Spleen (tissue), 11 donors: ENCODE results near the gene KCNG2. TPM values are rescaled to one million over a fixed set of nuclear protein-coding genes. Genes with fewer than 3 reads are reported as not detected.

Experiments
- DNase-seq: peaks from one replicate; pipeline ENCODE4 v3.0.0-alpha.2; 2020
- H3K27ac ChIP-seq, 8 donors: fragments of 200-600 bp; sonication (generic) in 7 of 8; 1 replicate in 4 of 8; 2 replicates in 4 of 8; pipeline versions ENCODE4 v1.5.0 to v1.8.0; 2016 to 2021; ENCODE audit warnings: inconsistent platforms in 4 of 8, mild to moderate bottlenecking in 4 of 8, moderate library complexity in 1 of 8
- H3K27me3 ChIP-seq, 7 donors: fragments of 200-600 bp; sonication (generic) in 6 of 7; replicated peaks in 1 of 7; 1 replicate in 4 of 7; 2 replicates in 3 of 7; pipeline versions ENCODE4 v1.5.0 to v1.8.0; 2016 to 2021; ENCODE audit warnings: inconsistent platforms in 3 of 7, mild to moderate bottlenecking in 1 of 7
- H3K36me3 ChIP-seq, 6 donors: fragments of 200-600 bp; sonication (generic) in 5 of 6; 1 replicate in 4 of 6; 2 replicates in 2 of 6; pipeline versions ENCODE4 v1.5.0 to v1.8.0; 2016 to 2021; ENCODE audit warnings: inconsistent platforms in 2 of 6
- H3K4me1 ChIP-seq, 6 donors: fragments of 200-600 bp; sonication (generic) in 5 of 6; 1 replicate in 3 of 6; 2 replicates in 3 of 6; pipeline versions ENCODE4 v1.5.0 to v1.8.0; 2016 to 2021; ENCODE audit warnings: inconsistent platforms in 3 of 6
- H3K4me3 ChIP-seq, 8 donors: fragments of 200-600 bp; sonication (generic) in 7 of 8; 1 replicate in 4 of 8; 2 replicates in 4 of 8; pipeline versions ENCODE4 v1.5.0 to v1.8.0; 2016 to 2021; ENCODE audit warnings: inconsistent platforms in 4 of 8, mild to moderate bottlenecking in 4 of 8, moderate library complexity in 2 of 8
- H3K9me3 ChIP-seq, 8 donors: fragments of 200-600 bp; sonication (generic) in 7 of 8; 1 replicate in 4 of 8; 2 replicates in 4 of 8; pipeline versions ENCODE4 v1.5.0 to v1.8.0; 2016 to 2021; ENCODE audit warnings: inconsistent platforms in 4 of 8
- CTCF ChIP-seq, 11 experiments: fragments of 200-600 bp in 7 of 11; fragments of 450-650 bp in 4 of 11; sonication (generic) in 4 of 11; IDR thresholded peaks in 8 of 11; conservative IDR thresholded peaks in 3 of 11; 1 replicate in 7 of 11; 2 replicates in 4 of 11; pipeline versions ENCODE4 v1.4.0 to v1.8.0; 2016 to 2021; ENCODE audit warnings: antibody characterized with exemption in 11 of 11, inconsistent platforms in 4 of 11, mild to moderate bottlenecking in 1 of 11
- POLR2A ChIP-seq, 3 donors: fragments of 450-650 bp; IDR thresholded peaks; one replicate each; pipeline ENCODE4 v1.5.1; 2017; ENCODE audit warnings: antibody characterized with exemption in 3 of 3, mild to moderate bottlenecking in 1 of 3
- POLR2AphosphoS5 ChIP-seq, 3 donors: sonication (generic); formaldehyde crosslinking; IDR thresholded peaks; one replicate each; pipeline ENCODE4 v1.5.1; 2017; ENCODE audit warnings: antibody characterized with exemption in 3 of 3
- WGBS, 5 donors: extraction: QIAGEN DNeasy Blood & Tissue Kit in 3 of 5; methylation state at CpG; one replicate each; pipeline versions ENCODE4 v1.1.5 to v1.1.7; 2013 to 2018; 5-methylcytosine and 5-hydroxymethylcytosine counted together
- intact Hi-C: fragments of 100-400 bp; cut with DNase I; formaldehyde crosslinking; loops from one replicate; pipeline ENCODE4 v1.15.0; 2023; ENCODE audit warnings: low total_unique reads
- polyA plus RNA-seq, 3 donors: library from polyadenylated mRNA; stranded (reverse); fragments of 200-250 nt; gene quantifications; one replicate each; pipeline ENCODE4 v1.2.1, GENCODE V29; 2013
- total RNA-seq, 7 donors: library from RNA; depleted of rRNA in 3 of 7; stranded (reverse); fragments of >200 nt in 3 of 7; fragmentation: NEBNext Ultra II Directional in 4 of 7; extraction: Animal tissue kit (Norgen Biotek cat#: 25700) in 4 of 7; gene quantifications; one replicate each; pipeline versions ENCODE4 v1.1.0 to v1.2.1, GENCODE V29; 2016 to 2021
- donor health status: healthy with polysubstance abuse.
- donor health status: DM: no; HTN: no; CAD: no; lungs with moderate emphysema.
- donor health status: DM: no; HTN: no; CAD: no.
- donor health status: Bipolar disorder and iron deficiency.
- donor health status: healthy.
- donor health status: DM: no; HTN: no; CAD: no.
- donor health status: DM: yes; HTN: yes; CAD: no.

The KCNG2 gene
- total and polyA plus RNA-seq, 10 donors = 0.15 to 3.2 (median 0.38) TPM; not detected in 1

GRCh38 chr18:79887181-79888000 lies 89.7 kb downstream of the KCNG2 start:
- intact Hi-C loops = no loop called here
- peak; percentile 54 for DNase-seq

GRCh38 chr18:79888016-79888415 lies 90.3 kb downstream of the KCNG2 start:
- TF ChIP-seq POLR2AphosphoS5 (IDR thresholded peaks at IDR 0.05) = no peak
- TF ChIP-seq CTCF (IDR thresholded peaks at IDR 0.05 in 8 of 11, conservative IDR thresholded peaks at IDR 0.05 in 3 of 11) = no peak
- TF ChIP-seq POLR2A (IDR thresholded peaks at IDR 0.05) = no peak
- Histone ChIP-seq H3K4me3 (no peak overlapping the region), H3K4me1 (no peaks in the 10 kb centered on the region), H3K27ac (no peak overlapping the region), H3K27me3 (no peaks in the 10 kb centered on the region), H3K9me3 (peaks cover 4 to 68% (median 60%) of the 10 kb centered on the region in 8 donors), H3K36me3 (no peaks in the 10 kb centered on the region)
- intact Hi-C loops = no loop called here
- 87 to 97% (median 89%) methylated on average over 12 to 16 of the region's 16 CpGs for WGBS, 5 donors
- DNase-seq = peak; percentile 70

More at GRCh38 chr18:79887181-79888000, 89.7 kb downstream of the KCNG2 start:
- H3K36me3 ChIP-seq = no peaks in the 10 kb centered on the region
- no peak overlapping the region for H3K4me3 ChIP-seq
- no peak overlapping the region for H3K27ac ChIP-seq
- peaks cover 4 to 68% (median 54%) of the 10 kb centered on the region in 8 donors for H3K9me3 ChIP-seq
- TF ChIP-seq CTCF (IDR thresholded peaks at IDR 0.05 in 8 of 11, conservative IDR thresholded peaks at IDR 0.05 in 3 of 11) (no peak), POLR2A (IDR thresholded peaks at IDR 0.05) (no peak), POLR2AphosphoS5 (IDR thresholded peaks at IDR 0.05) (no peak)
- WGBS, 5 donors = 86 to 91% (median 89%) methylated on average over 29 to 30 of the region's 30 CpGs
- no peaks in the 10 kb centered on the region for H3K4me1 ChIP-seq
- H3K27me3 ChIP-seq = no peaks in the 10 kb centered on the region

- H3K9me3 ChIP-seq = peaks cover 4 to 77% (median 75%) of the 10 kb centered on the region in 8 donors
Measured at GRCh38 chr18:79889569-79889968, 91.8 kb downstream of the KCNG2 start.

GRCh38 chr18:79890674-79891073 lies 92.9 kb downstream of the KCNG2 start:
- Histone ChIP-seq H3K9me3 (peaks cover 4 to 88% (median 86%) of the 10 kb centered on the region in 8 donors), H3K36me3 (no peaks in the 10 kb centered on the region), H3K4me3 (no peak overlapping the region), H3K4me1 (no peaks in the 10 kb centered on the region), H3K27me3 (no peaks in the 10 kb centered on the region), H3K27ac (no peak overlapping the region)
- no peak for DNase-seq
- intact Hi-C loops = no loop called here
- WGBS, 5 donors = 66 to 85% (median 76%) methylated on average over 5 of the region's 5 CpGs
- TF ChIP-seq POLR2A (IDR thresholded peaks at IDR 0.05) = no peak
- no peak for TF ChIP-seq POLR2AphosphoS5 (IDR thresholded peaks at IDR 0.05)
- TF ChIP-seq CTCF (IDR thresholded peaks at IDR 0.05 in 8 of 11, conservative IDR thresholded peaks at IDR 0.05 in 3 of 11) = no peak

More at GRCh38 chr18:79889569-79889968, 91.8 kb downstream of the KCNG2 start:
- no peaks in the 10 kb centered on the region for H3K36me3 ChIP-seq
- DNase-seq = no peak
- no peaks in the 10 kb centered on the region for H3K4me1 ChIP-seq
- H3K27ac ChIP-seq = no peak overlapping the region
- H3K27me3 ChIP-seq = no peaks in the 10 kb centered on the region
- intact Hi-C loops = no loop called here
- no peak overlapping the region for H3K4me3 ChIP-seq
- no peak for TF ChIP-seq POLR2A (IDR thresholded peaks at IDR 0.05)
- WGBS, 5 donors = 90 to 93% (median 91%) methylated on average over 14 of the region's 14 CpGs
